Measurements from ENCODE around the gene DYNC2I2. TPM values are rescaled to one million over a fixed set of nuclear protein-coding genes. Genes with fewer than 3 reads are reported as not detected.
"Not testable (repeated sequence)": the region's sequence is repeated elsewhere in the genome, so short reads cannot be mapped to it uniquely, and the experiment has no call there.

Gene DYNC2I2
- total RNA-seq, 1 donor from 2014 or later, result 24.0 TPM

DNA sequence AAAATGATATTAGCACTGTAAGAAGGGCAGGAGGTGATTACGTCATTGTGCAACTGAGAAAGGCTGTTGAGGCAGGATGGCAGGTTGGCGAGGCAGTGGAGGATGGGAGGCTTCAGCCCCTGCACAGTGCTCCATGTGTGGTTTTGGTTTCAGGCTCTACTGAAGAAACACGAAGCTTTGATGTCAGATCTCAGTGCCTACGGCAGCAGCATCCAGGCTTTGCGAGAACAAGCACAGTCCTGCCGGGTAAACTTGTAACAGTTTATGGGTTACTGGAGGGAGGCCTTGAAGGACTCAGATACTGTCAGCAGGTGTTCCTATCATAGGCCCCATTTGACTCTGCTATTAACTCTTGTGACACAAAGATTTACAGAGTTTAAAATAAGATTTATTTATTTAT is 69.2 kb downstream of the DYNC2I2 start:
- no peak for DNase-seq (ENCODE audit: low spot score)
- Mint-ChIP-seq H3K36me3 (ENCODE audit: low read depth) (peaks cover 65% of the 10 kb centered on the region), H3K27me3 (ENCODE audit: low read depth) (no peaks in the 10 kb centered on the region), H3K4me3 (ENCODE audit: unreplicated experiment) (no peak overlapping the region), H3K27ac (ENCODE audit: unreplicated experiment) (no peak overlapping the region), H3K9me3 (ENCODE audit: low read depth) (no peaks in the 10 kb centered on the region), H3K4me1 (ENCODE audit: low read depth) (no peaks in the 10 kb centered on the region)
- TF ChIP-seq, protein P1, sequence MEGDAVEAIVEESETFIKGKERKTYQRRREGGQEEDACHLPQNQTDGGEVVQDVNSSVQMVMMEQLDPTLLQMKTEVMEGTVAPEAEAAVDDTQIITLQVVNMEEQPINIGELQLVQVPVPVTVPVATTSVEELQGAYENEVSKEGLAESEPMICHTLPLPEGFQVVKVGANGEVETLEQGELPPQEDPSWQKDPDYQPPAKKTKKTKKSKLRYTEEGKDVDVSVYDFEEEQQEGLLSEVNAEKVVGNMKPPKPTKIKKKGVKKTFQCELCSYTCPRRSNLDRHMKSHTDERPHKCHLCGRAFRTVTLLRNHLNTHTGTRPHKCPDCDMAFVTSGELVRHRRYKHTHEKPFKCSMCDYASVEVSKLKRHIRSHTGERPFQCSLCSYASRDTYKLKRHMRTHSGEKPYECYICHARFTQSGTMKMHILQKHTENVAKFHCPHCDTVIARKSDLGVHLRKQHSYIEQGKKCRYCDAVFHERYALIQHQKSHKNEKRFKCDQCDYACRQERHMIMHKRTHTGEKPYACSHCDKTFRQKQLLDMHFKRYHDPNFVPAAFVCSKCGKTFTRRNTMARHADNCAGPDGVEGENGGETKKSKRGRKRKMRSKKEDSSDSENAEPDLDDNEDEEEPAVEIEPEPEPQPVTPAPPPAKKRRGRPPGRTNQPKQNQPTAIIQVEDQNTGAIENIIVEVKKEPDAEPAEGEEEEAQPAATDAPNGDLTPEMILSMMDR (IDR thresholded peaks at IDR 0.05), result no peak

DNA sequence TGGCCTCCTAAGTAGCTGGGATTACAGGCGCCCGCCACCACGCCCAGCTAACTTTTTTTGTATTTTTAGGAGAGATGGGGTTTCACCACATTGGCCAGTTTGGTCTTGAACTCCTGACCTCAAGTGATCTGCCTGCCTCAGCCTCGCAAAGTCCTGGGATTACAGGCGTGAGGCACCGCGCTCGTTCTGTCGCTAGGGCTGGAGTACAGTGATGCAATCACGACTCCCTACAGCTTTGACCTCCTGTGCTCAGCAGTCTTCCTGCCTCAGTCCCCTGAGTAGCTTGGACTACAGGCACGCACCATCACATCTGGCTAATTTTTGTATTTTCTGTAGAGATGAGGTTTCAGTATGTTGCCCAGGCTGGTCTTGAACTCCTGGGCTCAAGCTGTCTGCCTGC is 69.7 kb downstream of the DYNC2I2 start:
- not testable (repeated sequence) for DNase-seq (ENCODE audit: low spot score); H3K27me3 Mint-ChIP-seq (ENCODE audit: low read depth); H3K27ac Mint-ChIP-seq (ENCODE audit: unreplicated experiment); H3K9me3 Mint-ChIP-seq (ENCODE audit: low read depth); H3K4me1 Mint-ChIP-seq (ENCODE audit: low read depth); H3K4me3 Mint-ChIP-seq (ENCODE audit: unreplicated experiment)
- H3K36me3 Mint-ChIP-seq (ENCODE audit: low read depth), result peaks cover 66% of the 10 kb centered on the region

DNA sequence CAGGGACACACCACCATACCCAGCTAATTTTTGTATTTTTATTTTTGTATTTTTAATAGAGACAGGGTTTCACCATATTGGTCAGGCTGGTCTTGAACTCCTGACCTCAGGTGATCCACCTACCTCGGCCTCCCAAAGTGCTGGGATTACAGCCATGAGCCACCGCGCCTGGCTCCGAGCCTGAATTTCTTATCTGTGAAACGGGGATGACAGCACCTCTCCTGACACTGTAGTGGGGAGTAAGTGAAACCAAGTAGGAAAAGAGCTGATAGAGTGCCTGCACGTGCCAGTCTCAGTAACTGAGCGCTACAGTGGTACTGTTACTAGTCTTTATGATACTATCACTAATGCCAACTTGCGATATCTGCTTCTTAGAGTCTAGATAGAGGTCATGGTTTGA is 71.5 kb downstream of the DYNC2I2 start:
- H3K4me3 Mint-ChIP-seq (ENCODE audit: unreplicated experiment); H3K9me3 Mint-ChIP-seq (ENCODE audit: low read depth); DNase-seq (ENCODE audit: low spot score); H3K4me1 Mint-ChIP-seq (ENCODE audit: low read depth); H3K27me3 Mint-ChIP-seq (ENCODE audit: low read depth); H3K27ac Mint-ChIP-seq (ENCODE audit: unreplicated experiment): not testable (repeated sequence)
- H3K36me3 Mint-ChIP-seq (ENCODE audit: low read depth), result peaks cover 69% of the 10 kb centered on the region

Other genes with a start within 250 kb of the DYNC2I2 start
- 217 to 282 TPM (median 280 TPM) in 3 replicates for gene CERCAM, start 236.0 kb downstream of the DYNC2I2 start, total RNA-seq
- gene ODF2, start 200.8 kb downstream of the DYNC2I2 start, total RNA-seq, result 25.6 to 34.1 TPM (median 28.7 TPM) in 3 replicates
- 12.3 to 18.1 TPM (median 12.8 TPM) in 3 replicates for gene GLE1, start 152.1 kb downstream of the DYNC2I2 start, total RNA-seq
- gene SPTAN1, start 104.3 kb downstream of the DYNC2I2 start, total RNA-seq, result 376 to 419 TPM (median 378 TPM) in 3 replicates
- 235 to 266 TPM (median 255 TPM) in 3 replicates for gene SET, start 32.4 kb upstream of the DYNC2I2 start, total RNA-seq
- gene PKN3, start 45.7 kb upstream of the DYNC2I2 start, total RNA-seq, result 3.1 to 4.2 TPM (median 4.2 TPM) in 3 replicates
- 23.6 to 24.7 TPM (median 24.3 TPM) in 3 replicates for gene ZDHHC12, start 67.3 kb upstream of the DYNC2I2 start, total RNA-seq
- gene ZER1, start 115.1 kb upstream of the DYNC2I2 start, total RNA-seq, result 33.0 to 42.7 TPM (median 33.8 TPM) in 3 replicates
- gene TBC1D13, start 130.4 kb upstream of the DYNC2I2 start, total RNA-seq, result 23.5 to 32.1 TPM (median 26.5 TPM) in 3 replicates
- 22.3 to 24.6 TPM (median 23.1 TPM) in 3 replicates for gene ENDOG, start 161.7 kb upstream of the DYNC2I2 start, total RNA-seq
- 25.6 to 27.6 TPM (median 26.3 TPM) in 3 replicates for gene SPOUT1, start 172.9 kb upstream of the DYNC2I2 start, total RNA-seq
- 3.3 to 7.0 TPM (median 3.6 TPM) in 3 replicates for gene KYAT1, start 225.1 kb upstream of the DYNC2I2 start, total RNA-seq
- gene LRRC8A, start 225.3 kb upstream of the DYNC2I2 start, total RNA-seq, result 36.9 to 58.9 TPM (median 55.0 TPM) in 3 replicates

All from chondrocyte (in vitro differentiated cells).